Fibroblast of the aortic adventitia (primary cell): ENCODE measurements around the gene PLA2R1. TPM values are rescaled to one million over a fixed set of nuclear protein-coding genes. Genes with fewer than 3 reads are reported as not detected.

Experiments
- DNase-seq: peaks from one replicate; pipeline ENCODE4 v3.0.0-alpha.2; 2010; ENCODE audit warnings: low read depth
- H3K4me3 ChIP-seq: 2 replicates; pipeline ENCODE4 v1.5.1; 2011; ENCODE audit warnings: low read depth, mild to moderate bottlenecking, control low read depth, low read length, moderate library complexity
- CTCF ChIP-seq: IDR thresholded peaks from 2 replicates; pipeline ENCODE4 v1.5.1; 2011; ENCODE audit warnings: mild to moderate bottlenecking, low read length, control low read depth, inconsistent platforms; ENCODE audit not compliant: insufficient read depth
- total RNA-seq: library from RNA; depleted of rRNA; stranded (reverse); fragments of >200 nt; gene quantifications from 2 replicates; pipeline ENCODE4 v1.2.3, GENCODE V29; 2012; ENCODE audit warnings: low replicate concordance

Gene PLA2R1
- total RNA-seq, 1 donor = 27.0 TPM

DNA sequence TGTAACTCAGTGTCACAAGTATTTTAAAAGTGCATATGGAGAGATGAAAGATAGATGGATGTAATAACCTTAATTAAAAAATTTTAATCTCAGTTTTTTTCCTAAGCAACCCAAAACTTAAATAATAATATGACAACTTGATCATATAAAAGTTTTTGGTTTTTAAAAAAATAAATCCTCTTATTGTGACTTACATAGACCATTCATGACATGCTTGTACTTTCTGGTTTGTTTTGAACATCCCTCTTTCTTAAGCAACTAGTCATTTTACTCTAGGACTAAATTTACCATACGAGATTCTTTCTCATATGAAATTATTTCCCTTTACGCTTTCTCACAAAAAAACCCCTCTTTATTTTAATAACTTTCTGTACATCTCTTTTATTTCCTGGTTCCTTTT is 6.5 kb upstream of the PLA2R1 start:
- no peak for TF ChIP-seq CTCF
- DNase-seq = no peak
- H3K4me3 ChIP-seq = no peak overlapping the region

DNA sequence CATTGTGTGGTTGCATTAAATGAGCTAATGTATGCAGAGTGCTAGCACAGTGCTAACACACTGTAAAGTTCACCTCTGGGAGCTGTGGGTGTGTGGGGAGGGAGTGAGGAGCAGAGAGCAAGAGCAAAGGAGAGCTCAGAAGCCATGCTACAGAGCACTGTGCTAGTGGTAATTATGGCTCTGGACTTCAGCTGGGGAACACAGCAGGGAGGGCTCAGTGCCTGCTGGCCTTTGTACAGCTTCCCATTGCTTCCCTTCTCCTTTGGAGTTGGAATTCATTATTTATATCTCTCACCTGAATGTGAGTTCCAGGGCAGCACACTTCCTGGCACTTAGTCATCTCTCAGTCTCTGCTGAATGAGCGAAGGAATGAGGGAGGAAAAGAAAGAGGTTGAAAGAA is 2.5 kb upstream of the PLA2R1 start:
- no peak overlapping the region for H3K4me3 ChIP-seq
- no peak for TF ChIP-seq CTCF
- DNase-seq = no peak

GRCh38 chr2:160063879-160064612 is 1.6 kb upstream of the PLA2R1 start:
- TF ChIP-seq CTCF = no peak
- DNase-seq = no peak
- H3K4me3 ChIP-seq = no peak overlapping the region

DNA sequence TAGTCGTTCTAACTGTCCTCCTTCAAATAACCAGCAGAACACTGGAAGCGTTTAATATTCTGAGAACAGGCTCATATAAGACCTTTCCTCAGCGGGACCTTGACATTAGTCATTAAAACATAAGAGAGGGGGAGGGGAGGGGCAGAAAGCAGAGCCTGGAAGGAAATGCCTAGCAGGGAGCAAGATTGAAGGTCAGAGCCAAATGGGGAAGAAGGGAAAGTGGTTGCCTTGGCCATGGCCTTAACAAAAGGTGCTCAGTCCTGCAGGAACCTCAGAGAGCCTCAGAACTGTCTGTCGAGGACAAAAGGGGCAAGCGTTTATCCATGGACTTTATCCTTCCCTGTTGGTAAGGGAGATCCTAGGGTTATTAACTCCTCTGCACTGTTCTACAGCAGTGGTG is 856 bp upstream of the PLA2R1 start:
- DNase-seq = no peak
- peak overlapping the region; percentile 76 for H3K4me3 ChIP-seq
- TF ChIP-seq CTCF = no peak

GRCh38 chr2:160061944-160062291 is 497 bp downstream of the PLA2R1 start:
- DNase-seq = peak; percentile 18
- no peak for TF ChIP-seq CTCF
- peak overlapping the region; percentile 76 for H3K4me3 ChIP-seq

GRCh38 chr2:160061533-160061932 is 882 bp downstream of the PLA2R1 start:
- TF ChIP-seq CTCF = no peak
- H3K4me3 ChIP-seq = peak overlapping the region; percentile 76

GRCh38 chr2:160060297-160060696 is 2.1 kb downstream of the PLA2R1 start:
- no peak for DNase-seq
- TF ChIP-seq CTCF = no peak
- H3K4me3 ChIP-seq = no peak overlapping the region

More at GRCh38 chr2:160061533-160061932, 882 bp downstream of the PLA2R1 start:
- DNase-seq = peak; percentile 12
